SU-DHL-6 (cell line): ENCODE measurements around the gene CSK.

Experiments
- EZH2phosphoT487 ChIP-seq: fragments of 200-600 bp; sonication (generic), shearing (Covaris generic); conservative IDR thresholded peaks from 2 replicates; pipeline ENCODE4 v1.6.1; 2018; ENCODE audit warnings: mild to moderate bottlenecking, antibody characterized with exemption, low read length, moderate library complexity, mixed read lengths
- TF ChIP-seq, protein P1 (sequence below): fragments of 200-600 bp; sonication (generic); IDR thresholded peaks from one replicate; pipeline ENCODE4 v1.5.1; 2017; ENCODE audit warnings: antibody characterized with exemption, mild to moderate bottlenecking, low read length, moderate library complexity; ENCODE audit not compliant: insufficient read depth, poor library complexity, severe bottlenecking

DNA sequence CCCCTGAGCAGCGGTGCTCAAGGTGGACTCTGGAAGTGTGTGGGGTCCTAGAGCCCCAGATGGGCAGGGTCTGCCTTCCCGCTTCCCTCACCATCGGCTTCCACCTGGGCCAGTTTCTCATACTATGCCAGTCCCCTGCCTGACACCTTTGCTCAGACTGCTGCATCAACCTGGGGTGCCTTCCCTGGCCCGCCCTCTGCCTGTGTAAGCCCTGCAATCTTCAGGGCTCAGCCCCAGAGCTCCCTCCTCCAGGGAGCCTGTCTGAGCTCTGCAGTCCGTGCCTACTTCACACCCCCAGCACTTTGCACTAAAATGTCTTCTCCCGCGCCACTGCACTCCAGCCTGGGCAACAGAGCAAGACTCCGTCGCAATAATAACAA is 13.1 kb downstream of the CSK start:
- TF ChIP-seq, protein P1, sequence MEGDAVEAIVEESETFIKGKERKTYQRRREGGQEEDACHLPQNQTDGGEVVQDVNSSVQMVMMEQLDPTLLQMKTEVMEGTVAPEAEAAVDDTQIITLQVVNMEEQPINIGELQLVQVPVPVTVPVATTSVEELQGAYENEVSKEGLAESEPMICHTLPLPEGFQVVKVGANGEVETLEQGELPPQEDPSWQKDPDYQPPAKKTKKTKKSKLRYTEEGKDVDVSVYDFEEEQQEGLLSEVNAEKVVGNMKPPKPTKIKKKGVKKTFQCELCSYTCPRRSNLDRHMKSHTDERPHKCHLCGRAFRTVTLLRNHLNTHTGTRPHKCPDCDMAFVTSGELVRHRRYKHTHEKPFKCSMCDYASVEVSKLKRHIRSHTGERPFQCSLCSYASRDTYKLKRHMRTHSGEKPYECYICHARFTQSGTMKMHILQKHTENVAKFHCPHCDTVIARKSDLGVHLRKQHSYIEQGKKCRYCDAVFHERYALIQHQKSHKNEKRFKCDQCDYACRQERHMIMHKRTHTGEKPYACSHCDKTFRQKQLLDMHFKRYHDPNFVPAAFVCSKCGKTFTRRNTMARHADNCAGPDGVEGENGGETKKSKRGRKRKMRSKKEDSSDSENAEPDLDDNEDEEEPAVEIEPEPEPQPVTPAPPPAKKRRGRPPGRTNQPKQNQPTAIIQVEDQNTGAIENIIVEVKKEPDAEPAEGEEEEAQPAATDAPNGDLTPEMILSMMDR = no peak
- no peak for TF ChIP-seq EZH2phosphoT487
